Neutrophil (primary cell): ENCODE measurements around the gene SPATA18.

ENCODE experiments used
- H3K27ac ChIP-seq: fragments of 200-600 bp; sonication (generic); 2 replicates; pipeline ENCODE4 v1.5.1; 2016; ENCODE audit warnings: mild to moderate bottlenecking, moderate library complexity
- H3K27me3 ChIP-seq: fragments of 200-600 bp; sonication (generic); 2 replicates; pipeline ENCODE4 v1.6.0; 2016; ENCODE audit warnings: mild to moderate bottlenecking
- H3K36me3 ChIP-seq: fragments of 200-600 bp; sonication (generic); 2 replicates; pipeline ENCODE4 v1.5.1; 2017
- H3K4me1 ChIP-seq, 2 experiments: fragments of 200-600 bp in 1 of 2; sonication (generic) in 1 of 2; 1 replicate in 1 of 2; 2 replicates in 1 of 2; pipeline versions ENCODE4 v1.5.1 to v1.6.1; 2013 to 2016; ENCODE audit warnings: low read depth in 1 of 2, low read length in 1 of 2, mild to moderate bottlenecking in 1 of 2, moderate library complexity in 1 of 2; ENCODE audit not compliant: control insufficient read depth in 1 of 2, insufficient read depth in 1 of 2
- H3K4me3 ChIP-seq, 2 experiments: fragments of 200-600 bp in 1 of 2; sonication (generic) in 1 of 2; 1 replicate in 1 of 2; 2 replicates in 1 of 2; pipeline ENCODE4 v1.5.1; 2013 to 2016; ENCODE audit warnings: low read depth in 1 of 2, low read length in 1 of 2, mild to moderate bottlenecking in 1 of 2, moderate library complexity in 1 of 2
- H3K9me3 ChIP-seq: fragments of 200-600 bp; sonication (generic); 2 replicates; pipeline ENCODE4 v1.5.1; 2016
- TF ChIP-seq, protein P1 (sequence below): fragments of 200-600 bp; sonication (generic); IDR thresholded peaks from 2 replicates; pipeline ENCODE4 v1.5.1; 2016; ENCODE audit warnings: antibody characterized with exemption

SPATA18 gene

DNA sequence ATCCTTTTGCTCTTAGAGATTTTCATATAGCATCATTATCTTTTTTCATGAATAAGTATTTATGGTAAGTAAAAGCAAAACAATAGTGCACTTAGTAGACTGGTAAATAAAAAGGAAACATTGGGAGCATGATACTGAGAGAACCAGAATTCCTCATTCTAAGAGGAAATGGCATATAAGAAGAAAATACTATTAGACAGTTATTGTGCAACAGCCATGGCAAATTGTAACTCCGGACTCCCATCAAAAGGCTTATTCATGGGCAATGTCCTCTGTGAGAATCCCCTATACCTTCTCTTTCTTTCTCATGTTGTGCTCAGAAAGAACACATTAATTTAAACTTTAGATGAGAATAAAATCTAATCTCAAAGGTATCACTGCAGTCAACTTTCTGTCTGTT is 42.4 kb downstream of the SPATA18 start:
- Histone ChIP-seq H3K4me1 (no peaks in the 10 kb centered on the region), H3K27me3 (no peaks in the 10 kb centered on the region), H3K9me3 (no peaks in the 10 kb centered on the region), H3K36me3 (no peaks in the 10 kb centered on the region), H3K27ac (no peak overlapping the region), H3K4me3 (no peak overlapping the region)
- TF ChIP-seq, protein P1, sequence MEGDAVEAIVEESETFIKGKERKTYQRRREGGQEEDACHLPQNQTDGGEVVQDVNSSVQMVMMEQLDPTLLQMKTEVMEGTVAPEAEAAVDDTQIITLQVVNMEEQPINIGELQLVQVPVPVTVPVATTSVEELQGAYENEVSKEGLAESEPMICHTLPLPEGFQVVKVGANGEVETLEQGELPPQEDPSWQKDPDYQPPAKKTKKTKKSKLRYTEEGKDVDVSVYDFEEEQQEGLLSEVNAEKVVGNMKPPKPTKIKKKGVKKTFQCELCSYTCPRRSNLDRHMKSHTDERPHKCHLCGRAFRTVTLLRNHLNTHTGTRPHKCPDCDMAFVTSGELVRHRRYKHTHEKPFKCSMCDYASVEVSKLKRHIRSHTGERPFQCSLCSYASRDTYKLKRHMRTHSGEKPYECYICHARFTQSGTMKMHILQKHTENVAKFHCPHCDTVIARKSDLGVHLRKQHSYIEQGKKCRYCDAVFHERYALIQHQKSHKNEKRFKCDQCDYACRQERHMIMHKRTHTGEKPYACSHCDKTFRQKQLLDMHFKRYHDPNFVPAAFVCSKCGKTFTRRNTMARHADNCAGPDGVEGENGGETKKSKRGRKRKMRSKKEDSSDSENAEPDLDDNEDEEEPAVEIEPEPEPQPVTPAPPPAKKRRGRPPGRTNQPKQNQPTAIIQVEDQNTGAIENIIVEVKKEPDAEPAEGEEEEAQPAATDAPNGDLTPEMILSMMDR = no peak

DNA sequence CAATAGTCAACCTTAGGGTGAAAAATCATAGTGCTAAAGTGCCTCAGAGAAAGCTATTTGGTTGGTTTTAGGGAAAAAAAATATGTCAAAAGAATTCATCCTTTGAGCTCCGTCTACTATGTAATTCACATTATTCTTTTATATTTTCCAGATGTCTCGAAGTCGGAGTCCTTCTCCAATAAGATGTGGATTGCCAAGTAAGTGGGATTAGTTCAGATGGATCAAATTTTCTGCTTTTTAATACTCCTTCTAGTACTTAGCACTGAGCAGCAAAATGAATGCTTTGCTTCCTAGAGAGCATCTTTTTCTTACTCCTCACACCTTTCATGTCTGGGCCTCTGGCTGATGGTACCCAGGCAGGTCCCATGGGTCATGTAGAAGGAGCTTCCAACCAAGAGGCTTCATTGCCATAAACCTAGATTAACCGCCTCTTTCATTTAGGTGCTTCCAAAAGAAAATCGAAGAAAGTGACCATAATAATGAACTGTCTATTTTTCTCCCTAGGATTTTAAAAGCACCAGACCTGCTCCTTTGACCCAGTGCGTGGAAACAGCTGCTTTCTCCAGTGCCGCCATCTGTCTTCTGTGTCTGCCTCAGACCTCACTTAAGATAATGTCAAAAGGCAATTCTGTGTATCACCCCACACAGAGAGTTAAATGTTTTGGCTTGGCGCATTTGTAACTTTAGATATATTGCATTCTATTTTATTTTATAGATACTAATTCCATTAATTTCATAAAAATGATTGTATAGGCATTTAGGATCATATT is 43.5 kb downstream of the SPATA18 start:
- no peak overlapping the region for H3K4me3 ChIP-seq
- no peak overlapping the region for H3K27ac ChIP-seq
- TF ChIP-seq, protein P1 = no peak
- H3K9me3 ChIP-seq = no peaks in the 10 kb centered on the region
- no peaks in the 10 kb centered on the region for H3K36me3 ChIP-seq
- H3K4me1 ChIP-seq = no peaks in the 10 kb centered on the region
- no peaks in the 10 kb centered on the region for H3K27me3 ChIP-seq

DNA sequence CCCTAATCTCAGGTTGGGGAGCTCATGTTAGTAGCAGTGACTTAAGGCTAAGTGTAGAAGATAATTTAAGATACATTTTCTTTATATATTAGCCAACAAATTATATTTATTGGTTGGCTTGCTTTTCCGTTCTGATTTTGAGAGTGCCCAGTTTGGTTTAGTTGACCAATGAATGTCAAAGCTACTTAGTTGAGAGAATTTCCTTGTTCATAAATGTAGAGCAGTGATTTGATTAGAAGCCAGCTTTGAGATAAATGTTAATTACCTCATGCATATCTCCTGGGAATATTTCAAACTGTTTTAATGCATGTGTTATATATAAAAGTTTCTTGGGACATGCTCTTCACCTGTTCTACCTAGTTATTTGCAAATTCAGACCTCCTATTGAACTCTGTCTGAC is 44.3 kb downstream of the SPATA18 start:
- Histone ChIP-seq H3K4me3 (no peak overlapping the region), H3K27me3 (no peaks in the 10 kb centered on the region), H3K36me3 (no peaks in the 10 kb centered on the region), H3K4me1 (no peaks in the 10 kb centered on the region), H3K27ac (no peak overlapping the region), H3K9me3 (no peaks in the 10 kb centered on the region)
- TF ChIP-seq, protein P1 = no peak

DNA sequence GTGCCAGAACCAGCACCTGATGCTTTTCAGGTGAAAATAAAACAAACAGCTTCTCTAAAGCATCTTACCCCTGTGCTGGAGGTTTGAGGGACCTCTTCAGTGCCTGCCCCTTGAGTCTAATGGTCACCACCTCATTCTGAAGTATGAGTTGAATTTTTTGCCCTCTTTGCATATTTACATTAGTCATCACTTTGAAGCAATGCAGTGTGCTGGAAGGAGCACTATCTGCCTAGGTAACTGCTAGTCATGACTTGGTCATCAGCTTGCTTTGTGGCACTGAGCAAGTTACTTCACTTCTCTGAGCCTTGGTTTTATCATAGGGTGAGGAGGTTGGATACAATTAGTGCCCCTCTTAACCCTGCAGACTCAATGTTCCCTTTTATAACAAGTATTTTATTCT is 44.9 kb downstream of the SPATA18 start:
- TF ChIP-seq, protein P1 = no peak
- Histone ChIP-seq H3K27me3 (no peaks in the 10 kb centered on the region), H3K4me3 (no peak overlapping the region)

DNA sequence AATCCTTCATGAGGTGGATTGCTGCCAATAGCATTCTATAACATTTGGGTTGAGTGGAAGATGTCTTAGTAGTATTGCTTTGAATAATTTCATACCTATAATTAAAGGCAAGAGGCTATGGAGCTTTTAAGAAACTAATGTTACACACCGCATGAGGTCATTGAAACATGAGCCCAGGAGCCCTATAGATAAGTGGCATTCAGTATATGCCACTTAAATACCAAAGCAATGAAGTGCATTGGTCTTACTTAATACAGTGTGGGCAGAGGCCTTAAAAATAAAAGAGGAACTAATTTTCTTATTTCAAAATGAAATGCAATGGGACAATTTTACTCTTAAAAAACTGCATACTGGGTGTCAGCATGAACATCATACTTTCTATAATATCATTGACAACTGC is 47.5 kb downstream of the SPATA18 start:
- no peaks in the 10 kb centered on the region for H3K4me1 ChIP-seq
- H3K27me3 ChIP-seq = no peaks in the 10 kb centered on the region
- H3K36me3 ChIP-seq = no peaks in the 10 kb centered on the region
- TF ChIP-seq, protein P1 = no peak
- no peaks in the 10 kb centered on the region for H3K9me3 ChIP-seq
- no peak overlapping the region for H3K4me3 ChIP-seq
- H3K27ac ChIP-seq = no peak overlapping the region

More for the DNA sequence above, 44.9 kb downstream of the SPATA18 start:
- no peak overlapping the region for H3K27ac ChIP-seq
- H3K4me1 ChIP-seq = no peaks in the 10 kb centered on the region
- no peaks in the 10 kb centered on the region for H3K36me3 ChIP-seq
- H3K9me3 ChIP-seq = no peaks in the 10 kb centered on the region
